ENCODE data around the gene SPINT4. TPM values are rescaled to one million over a fixed set of nuclear protein-coding genes. Genes with fewer than 3 reads are reported as not detected.

Gene SPINT4
- total and polyA plus RNA-seq, 2 experiments from 2014 or later: not detected

- Mint-ChIP-seq H3K27ac (no peak within 1 kb of the TSS), H3K27me3 (ENCODE audit: insufficient read depth, low read depth, poor library complexity) (peaks cover 4% of the 10 kb centered on the region), H3K36me3 (ENCODE audit: low read depth) (no peaks in the 10 kb centered on the region), H3K9me3 (no peaks in the 10 kb centered on the region), H3K4me3 (no peak within 1 kb of the TSS), H3K4me1 (no peaks in the 10 kb centered on the region)
- TF ChIP-seq STAT1 (IDR thresholded peaks at IDR 0.05; ENCODE audit: unreplicated experiment) (no peak), CTCF (conservative IDR thresholded peaks at IDR 0.05; ENCODE audit: low read depth in 2 of 2) (no peak), EZH2 (IDR thresholded peaks at IDR 0.05; ENCODE audit: low read depth, unreplicated experiment) (no peak), REST (IDR thresholded peaks at IDR 0.05; ENCODE audit: unreplicated experiment) (no peak), ETS1 (IDR thresholded peaks at IDR 0.05) (no peak), ZNF114 (CRISPR knock-in tag; IDR thresholded peaks at IDR 0.05) (no peak), POLR2AphosphoS5 (IDR thresholded peaks at IDR 0.05; ENCODE audit: low read depth) (no peak), JUNB (IDR thresholded peaks at IDR 0.05; ENCODE audit: unreplicated experiment) (no peak), ZNF331 (CRISPR knock-in tag; IDR thresholded peaks at IDR 0.05; ENCODE audit: low read depth) (no peak), NANOG (IDR thresholded peaks at IDR 0.05; ENCODE audit: borderline replicate concordance) (no peak), EZH2phosphoT487 (IDR thresholded peaks at IDR 0.05; ENCODE audit: unreplicated experiment) (no peak), CREB1 (CRISPR knock-in tag; IDR thresholded peaks at IDR 0.05; ENCODE audit: low read depth) (no peak)
- DNase-seq (ENCODE audit: low spot score): no peak
- Histone ChIP-seq H3F3A (replicated peaks; ENCODE audit: low read depth) (no peaks in the 10 kb centered on the region), H3K9me2 (ENCODE audit: insufficient read depth) (peaks cover 24% of the 10 kb centered on the region), H4K20me1 (replicated peaks; ENCODE audit: insufficient read depth) (no peaks in the 10 kb centered on the region), H3K4me3 (no peak within 1 kb of the TSS), H3K36me3 (ENCODE audit: insufficient read depth) (no peaks in the 10 kb centered on the region), H3K27me3 (ENCODE audit: insufficient read depth) (no peaks in the 10 kb centered on the region), H2AFZ (no peak within 1 kb of the TSS), H3K4me1 (ENCODE audit: insufficient read depth) (no peaks in the 10 kb centered on the region), H3K4me2 (no peak within 1 kb of the TSS), H3K79me2 (replicated peaks; ENCODE audit: insufficient read depth) (no peaks in the 10 kb centered on the region), H3K27ac (ENCODE audit: low read depth) (no peak within 1 kb of the TSS)
- ATAC-seq: no peak
Observed at GRCh38 chr20:45701873-45702272, 20.3 kb upstream of the SPINT4 start, which contains the start of gene WFDC13. WFDC13 (plus strand) TSS chr20:45702038; CDS start chr20:45702124, 86 bp downstream.
